GM10266 (cell line): ENCODE data around the gene ADRA2A.

Source experiments
- DNase-seq: peaks from one replicate; pipeline ENCODE4 v3.0.0; 2012; ENCODE audit errors: extremely low spot score
- CTCF ChIP-seq: IDR thresholded peaks from 2 replicates; pipeline ENCODE4 v1.5.1; 2012; ENCODE audit warnings: mild to moderate bottlenecking, low read depth; ENCODE audit not compliant: control insufficient read depth, insufficient read depth; ENCODE audit errors: missing control alignments

ADRA2A gene

GRCh38 chr10:111126077-111126476 is 49.2 kb downstream of the ADRA2A start:
- TF ChIP-seq CTCF, result no peak
- no peak for DNase-seq

DNA sequence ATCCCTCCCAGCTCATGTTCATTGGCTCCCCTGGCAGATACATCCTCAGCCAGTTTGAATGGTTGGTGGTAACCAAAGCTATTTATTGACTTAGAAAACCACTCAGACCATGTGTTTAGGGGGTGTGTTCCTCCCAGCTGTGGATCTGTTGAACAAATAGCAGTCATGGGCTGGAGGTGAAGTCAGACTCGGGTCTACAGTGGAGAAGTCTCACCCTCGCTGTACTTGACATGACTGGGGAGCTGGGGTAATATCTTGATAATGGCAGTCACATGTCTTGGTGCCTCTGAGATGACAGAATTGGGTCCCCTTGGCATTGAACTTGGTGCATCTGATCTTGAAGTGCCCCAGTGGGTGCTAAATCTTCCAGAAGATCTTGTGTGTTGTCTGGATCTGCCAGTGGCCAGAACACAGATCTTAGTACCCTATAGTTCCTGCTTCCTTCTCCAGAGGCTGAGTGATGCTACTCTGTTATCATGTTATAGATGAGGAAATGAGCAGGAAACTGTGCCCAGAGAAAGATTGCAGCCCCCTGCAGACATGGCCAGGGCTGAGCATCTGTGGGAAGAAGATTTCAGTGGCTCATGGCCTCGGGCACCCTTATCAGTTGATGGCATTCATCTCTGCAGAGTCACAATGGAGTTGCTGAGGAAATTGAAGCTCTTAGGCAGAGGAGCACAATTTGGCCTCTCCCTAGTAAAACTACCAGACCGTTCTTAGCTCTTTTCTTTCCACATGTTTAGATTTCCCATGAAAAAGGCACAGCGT is 50.4 kb downstream of the ADRA2A start:
- no peak for DNase-seq
- no peak for TF ChIP-seq CTCF

DNA sequence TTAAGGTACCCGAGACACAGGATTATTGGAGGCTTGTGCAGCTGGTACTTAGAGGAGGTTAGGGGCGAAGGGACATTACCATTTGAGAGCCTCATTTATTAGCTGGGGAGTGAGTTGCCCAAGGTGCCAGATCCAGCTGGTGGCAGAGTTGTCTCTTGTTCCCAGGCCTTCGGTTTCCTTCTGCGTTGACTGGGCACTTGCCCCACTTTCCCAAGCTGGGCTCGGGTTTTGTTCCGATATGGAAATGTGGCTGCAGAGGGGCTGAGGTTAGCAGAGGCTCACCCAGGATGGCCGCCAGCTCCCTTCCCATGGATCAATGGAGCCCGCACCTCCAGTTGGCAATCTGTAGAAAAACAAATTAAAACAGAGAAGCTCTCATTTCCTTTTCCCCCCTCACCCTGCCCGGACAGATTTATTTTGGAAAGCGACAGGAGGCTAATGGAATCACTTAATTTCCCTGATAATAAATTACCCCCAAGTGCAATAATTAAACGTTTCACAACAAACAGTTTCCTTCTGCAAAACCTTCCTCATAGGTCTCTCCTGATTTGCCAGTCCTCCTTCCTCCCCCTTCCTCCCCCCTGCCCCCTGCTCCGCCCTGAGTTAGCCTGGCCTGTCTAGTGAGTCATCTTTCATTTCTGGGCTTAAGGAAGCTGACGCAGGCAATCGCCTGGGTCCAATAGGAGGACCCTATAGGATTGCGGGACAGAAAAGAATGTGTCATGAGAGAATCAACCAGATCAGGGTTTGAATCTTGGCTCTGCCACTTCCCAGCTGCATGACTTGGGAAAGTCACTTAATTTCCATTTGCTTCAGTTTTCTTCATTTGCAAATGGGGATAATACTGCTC is 51.7 kb downstream of the ADRA2A start:
- TF ChIP-seq CTCF, result no peak
- DNase-seq, result no peak

- TF ChIP-seq CTCF, result no peak
Observed at GRCh38 chr10:111129363-111129762, 52.5 kb downstream of the ADRA2A start.

DNA sequence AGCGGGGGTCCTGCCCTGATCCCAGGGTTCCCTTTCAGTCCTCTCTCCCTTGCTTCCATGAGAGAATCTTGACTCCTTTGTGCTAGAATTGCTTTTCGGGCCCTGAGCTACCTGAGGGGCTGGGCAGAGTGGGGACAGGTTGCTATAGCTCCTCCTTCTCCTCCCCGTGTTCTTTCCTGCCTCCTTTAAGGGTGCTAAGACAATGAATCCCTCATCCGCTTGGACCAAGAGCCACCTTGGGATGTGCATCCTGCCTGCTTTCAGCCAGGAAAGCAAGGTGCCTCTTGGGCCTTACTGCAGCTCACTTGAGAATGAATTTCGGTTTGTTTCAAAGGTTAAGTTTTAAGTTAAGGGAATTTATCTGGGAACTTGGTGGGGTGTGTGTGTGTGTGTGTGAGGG is 53.6 kb downstream of the ADRA2A start:
- no peak for TF ChIP-seq CTCF
- DNase-seq, result no peak

More at GRCh38 chr10:111129363-111129762, 52.5 kb downstream of the ADRA2A start:
- DNase-seq, result no peak
